ENCODE data around the gene GPS1.

Gene GPS1

GRCh38 chr17:82092995-82093751 lies 41.5 kb downstream of the GPS1 start:
- no peak for DNase-seq

GRCh38 chr17:82094931-82095776 lies 43.5 kb downstream of the GPS1 start:
- no peak for DNase-seq

- DNase-seq: no peak
These were observed 44.3 kb downstream of the GPS1 start for GRCh38 chr17:82095777-82096708.

- DNase-seq: no peak
These were observed 45.0 kb downstream of the GPS1 start for GRCh38 chr17:82096709-82097183.

- no peak for DNase-seq
These were observed 45.7 kb downstream of the GPS1 start for GRCh38 chr17:82097184-82097918.

GRCh38 chr17:82097919-82098168 lies 46.1 kb downstream of the GPS1 start:
- DNase-seq: no peak

GRCh38 chr17:82098169-82098938 lies 46.7 kb downstream of the GPS1 start, which contains the start of gene FASN:
FASN (minus strand) TSS chr17:82098236; CDS start chr17:82096445, 1,791 bp downstream.
- DNase-seq: peak; percentile 82

- no peak for DNase-seq
These were observed 47.5 kb downstream of the GPS1 start for GRCh38 chr17:82098939-82099763.

- no peak for DNase-seq
These were observed 49.0 kb downstream of the GPS1 start for GRCh38 chr17:82100502-82101298.

GRCh38 chr17:82101301-82101715 lies 49.6 kb downstream of the GPS1 start:
- DNase-seq: no peak

- DNase-seq: no peak
These were observed 50.3 kb downstream of the GPS1 start for GRCh38 chr17:82101767-82102679.

- no peak for DNase-seq
These were observed 52.1 kb downstream of the GPS1 start for GRCh38 chr17:82103553-82104451.

- DNase-seq: no peak
These were observed 53.2 kb downstream of the GPS1 start for GRCh38 chr17:82104797-82105416.

GRCh38 chr17:82105417-82105881 lies 53.8 kb downstream of the GPS1 start:
- no peak for DNase-seq

- peak; percentile 61 for DNase-seq
These were observed 54.4 kb downstream of the GPS1 start for GRCh38 chr17:82105882-82106687.

All from NCI-H2081 treated with DMSO at 0.1 percent for 48 hours (cell line).